GM12891 (cell line): Measurements from ENCODE around the gene GAD2.

Source experiments
- DNase-seq: peaks from one replicate; pipeline ENCODE4 v3.0.0; 2011; ENCODE audit warnings: low spot score; ENCODE audit not compliant: insufficient read length
- FAIRE-seq: peaks from 2 replicates; lab custom pipeline; 2011; peaks lifted over from hg19 to GRCh38; lab: Jason Lieb, UNC
- PAX5 ChIP-seq: IDR thresholded peaks from 2 replicates; pipeline ENCODE4 v1.6.1; 2011; ENCODE audit warnings: low read length, moderate library complexity, mild to moderate bottlenecking; ENCODE audit not compliant: insufficient read depth, severe bottlenecking
- POLR2A ChIP-seq: IDR thresholded peaks from 2 replicates; pipeline ENCODE4 v1.6.1; 2011; ENCODE audit warnings: low read depth, low read length, control low read depth
- POLR2AphosphoS5 ChIP-seq: IDR thresholded peaks from 2 replicates; pipeline ENCODE4 v1.6.1; 2011; ENCODE audit warnings: low read depth, low read length, control low read depth
- POU2F2 ChIP-seq: IDR thresholded peaks from 2 replicates; pipeline ENCODE4 v1.6.1; 2011; ENCODE audit warnings: low read depth, mild to moderate bottlenecking, control low read depth, low read length, moderate library complexity
- SPI1 ChIP-seq: IDR thresholded peaks from 2 replicates; pipeline ENCODE4 v1.6.1; 2011; ENCODE audit warnings: low read depth, low read length, control low read depth
- TAF1 ChIP-seq: IDR thresholded peaks from 2 replicates; pipeline ENCODE4 v1.6.1; 2011; ENCODE audit warnings: low read depth, low read length, control low read depth

GAD2 gene

DNA sequence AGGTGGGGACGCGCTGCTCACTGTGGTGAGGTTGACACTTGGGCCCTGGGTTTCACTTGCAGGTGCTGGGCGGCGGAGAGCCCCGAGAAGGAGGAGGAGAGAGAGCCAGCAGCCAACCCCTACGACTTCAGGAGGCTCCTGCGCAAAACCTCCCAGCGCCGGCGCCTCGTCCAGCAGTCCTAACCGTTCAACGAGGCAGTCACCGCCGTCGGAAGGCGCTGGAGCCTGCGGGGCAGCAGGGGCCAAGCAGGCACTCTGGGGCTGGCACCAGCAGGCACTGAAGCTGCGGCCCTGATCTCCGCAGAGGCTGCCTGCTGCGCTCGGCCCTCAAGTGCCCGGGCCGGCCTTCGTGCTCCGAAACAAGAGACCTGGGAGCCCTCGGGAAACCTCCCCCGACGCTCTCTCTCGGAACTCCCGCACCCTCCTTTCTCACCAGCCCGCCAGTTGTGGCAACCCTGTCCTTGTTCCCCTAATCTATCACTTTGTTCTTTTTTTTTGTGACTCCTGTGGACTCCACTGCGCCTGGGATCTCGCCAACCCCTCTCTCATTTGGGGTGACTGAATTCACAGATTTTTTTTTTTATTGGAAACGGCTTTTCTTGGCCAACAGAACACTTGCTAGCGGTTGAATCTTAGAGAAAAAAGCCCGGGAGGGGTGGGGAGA lies 4.7 kb upstream of the GAD2 start:
- DNase-seq (no peak), FAIRE-seq (no peak)
- no peak for TF ChIP-seq TAF1
- no peak for TF ChIP-seq PAX5
- TF ChIP-seq POLR2A: no peak
- no peak for TF ChIP-seq POU2F2
- no peak for TF ChIP-seq POLR2AphosphoS5
- no peak for TF ChIP-seq SPI1

DNA sequence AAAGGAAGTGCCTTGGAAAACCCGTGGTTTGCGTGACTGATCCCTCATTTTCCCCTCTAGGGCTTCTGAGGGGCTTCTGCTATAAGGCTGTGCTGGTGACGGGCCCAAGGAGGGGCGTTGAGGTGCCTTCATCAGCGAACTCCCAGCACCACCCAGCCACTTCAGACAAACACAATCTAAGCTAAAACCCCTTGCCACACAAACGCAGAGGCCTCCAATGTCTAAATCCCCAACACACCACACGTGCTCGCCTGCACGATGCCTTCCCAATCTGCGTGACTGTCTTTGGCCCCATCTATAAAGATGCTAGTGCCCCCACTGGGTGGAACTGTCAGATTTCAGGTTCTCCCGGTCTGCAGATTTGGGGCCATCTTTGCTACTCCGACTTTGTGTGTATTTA lies 4.1 kb upstream of the GAD2 start:
- TF ChIP-seq POLR2A (no peak), PAX5 (no peak), TAF1 (no peak), POU2F2 (no peak), SPI1 (no peak), POLR2AphosphoS5 (no peak)
- no peak for FAIRE-seq
- DNase-seq: no peak

DNA sequence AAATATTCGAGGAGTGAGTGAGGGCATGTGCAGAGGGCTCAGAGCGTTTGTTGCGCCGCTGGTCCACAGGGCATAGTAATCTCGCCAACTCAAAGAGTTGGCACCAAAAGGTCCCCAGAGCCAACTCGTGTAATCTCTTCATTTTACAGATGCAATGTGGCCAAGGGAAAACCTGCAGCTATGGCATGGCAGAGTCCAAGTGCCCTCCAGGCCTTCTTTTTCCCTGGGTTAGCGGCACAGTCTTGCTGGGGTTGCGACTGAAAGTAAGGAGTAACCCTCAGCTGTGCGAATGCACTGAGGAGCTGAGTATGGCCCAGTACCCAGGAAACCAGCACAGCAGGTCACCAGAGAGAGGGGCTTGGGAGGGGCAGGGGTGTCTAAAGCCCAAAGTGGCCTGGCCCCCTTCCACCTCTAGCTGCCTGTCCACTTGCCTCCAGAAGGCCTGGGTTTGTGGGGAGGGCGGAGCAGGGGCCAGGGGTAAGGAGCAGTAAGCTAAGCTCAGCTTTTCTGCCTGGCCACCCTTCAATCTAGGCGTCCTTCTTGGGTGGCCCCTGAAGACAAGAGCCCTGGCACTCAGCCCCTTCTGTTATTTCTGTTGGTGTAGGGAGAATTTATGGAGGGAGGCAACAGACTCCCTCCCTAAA lies 3.3 kb upstream of the GAD2 start:
- DNase-seq (no peak), FAIRE-seq (no peak)
- TF ChIP-seq POU2F2 (no peak), SPI1 (no peak), POLR2AphosphoS5 (no peak), TAF1 (no peak), PAX5 (no peak), POLR2A (no peak)

DNA sequence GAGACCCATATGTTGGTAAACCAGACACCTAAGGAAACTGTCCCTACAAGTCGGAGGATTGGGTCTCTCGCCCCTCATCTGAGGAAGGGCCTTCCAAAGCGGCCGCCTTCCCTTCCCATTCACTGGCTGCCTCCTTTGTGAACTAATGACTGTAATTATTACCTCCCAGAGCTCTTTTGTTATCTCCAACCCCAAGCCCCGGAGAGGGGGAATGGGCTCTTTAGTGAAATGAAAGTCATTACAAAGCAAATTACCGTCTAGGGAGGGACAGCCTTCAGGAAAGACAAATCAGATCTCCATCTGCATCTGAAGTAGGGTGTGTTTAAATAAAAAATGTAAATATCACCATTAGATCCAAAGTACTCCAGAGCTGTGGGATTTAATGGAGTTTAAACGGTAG lies 2.6 kb upstream of the GAD2 start:
- TF ChIP-seq POLR2A (no peak), PAX5 (no peak), POLR2AphosphoS5 (no peak), SPI1 (no peak), TAF1 (no peak), POU2F2 (no peak)
- no peak for DNase-seq
- FAIRE-seq: no peak

DNA sequence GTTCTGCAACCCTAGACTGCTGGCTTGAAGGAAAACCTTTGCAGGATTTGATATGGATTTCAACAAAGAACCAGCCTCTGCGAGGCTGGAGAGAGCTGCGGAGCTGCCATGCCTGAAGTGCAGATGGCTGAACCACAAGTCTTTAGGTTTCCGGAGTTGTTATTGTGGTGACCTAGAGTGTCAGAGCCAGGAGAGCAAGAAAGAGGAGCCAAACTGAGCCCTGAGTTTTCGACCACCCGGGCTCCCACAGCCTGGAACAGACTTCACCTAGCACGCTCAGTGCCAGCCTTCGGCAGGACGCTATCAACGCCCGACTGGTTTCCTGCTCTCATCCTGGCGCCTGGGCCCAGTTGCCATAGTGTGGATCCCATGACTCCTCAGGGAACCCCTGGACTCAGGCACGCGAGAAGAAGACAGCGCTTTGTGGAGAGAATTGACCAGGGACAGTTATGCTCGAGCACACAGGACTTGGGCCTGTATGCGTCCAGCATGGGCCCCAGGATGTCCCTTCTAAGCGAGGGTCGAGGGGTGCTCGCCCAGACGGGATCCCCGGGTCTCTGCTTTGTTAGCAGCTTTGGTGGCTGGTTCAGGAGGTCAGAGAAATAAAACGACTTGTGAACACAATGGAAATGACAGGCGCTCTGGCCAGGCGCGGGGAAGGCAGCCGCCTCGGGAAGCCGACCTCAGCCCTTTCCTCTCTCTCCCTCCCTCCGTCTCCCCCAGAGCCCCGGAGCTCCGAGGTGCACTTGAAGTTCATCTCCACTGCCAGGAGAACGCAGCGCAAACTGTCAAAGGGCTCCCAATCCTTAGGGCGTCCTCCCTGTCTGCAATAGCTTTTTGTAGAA lies 1.8 kb upstream of the GAD2 start:
- TF ChIP-seq POLR2A: no peak
- TF ChIP-seq TAF1: no peak
- TF ChIP-seq PAX5: no peak
- TF ChIP-seq POLR2AphosphoS5: no peak
- DNase-seq: no peak
- FAIRE-seq: no peak

DNA sequence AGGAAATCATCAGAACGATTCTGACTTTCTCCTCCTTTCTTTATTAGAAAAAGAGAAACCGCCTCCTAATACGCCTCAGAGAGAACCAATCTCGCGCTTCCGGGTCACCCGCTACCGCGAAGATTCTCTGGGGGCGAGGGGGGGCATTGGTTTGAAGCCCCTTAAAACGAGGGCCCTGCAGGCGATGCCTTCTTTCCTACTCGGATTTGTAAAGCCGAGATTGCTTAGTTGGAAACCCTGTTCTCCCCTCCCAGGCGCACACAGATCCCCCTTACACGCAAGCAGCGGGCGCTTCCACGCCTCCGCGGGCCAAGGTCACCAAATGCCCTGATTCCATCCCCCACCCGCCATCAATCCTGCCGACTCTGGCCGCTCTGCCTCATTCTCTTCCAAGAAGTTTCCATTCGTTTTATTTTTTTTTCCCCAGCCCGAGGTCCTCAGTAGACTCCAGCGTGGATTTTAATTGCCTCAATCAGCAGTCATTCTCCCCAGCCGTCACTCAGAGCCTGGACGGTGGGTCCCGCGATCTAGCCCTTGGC lies 1.1 kb upstream of the GAD2 start:
- FAIRE-seq (no peak), DNase-seq (no peak)
- TF ChIP-seq SPI1: no peak

- no peak for TF ChIP-seq POLR2A
- no peak for TF ChIP-seq POLR2AphosphoS5
- TF ChIP-seq PAX5: no peak
- TF ChIP-seq TAF1: no peak
- TF ChIP-seq POU2F2: no peak
- TF ChIP-seq SPI1: no peak
- peak; percentile 73 for FAIRE-seq
- peak; percentile 53 for DNase-seq
Measured at GRCh38 chr10:26215935-26216584, 514 bp upstream of the GAD2 start.

DNA sequence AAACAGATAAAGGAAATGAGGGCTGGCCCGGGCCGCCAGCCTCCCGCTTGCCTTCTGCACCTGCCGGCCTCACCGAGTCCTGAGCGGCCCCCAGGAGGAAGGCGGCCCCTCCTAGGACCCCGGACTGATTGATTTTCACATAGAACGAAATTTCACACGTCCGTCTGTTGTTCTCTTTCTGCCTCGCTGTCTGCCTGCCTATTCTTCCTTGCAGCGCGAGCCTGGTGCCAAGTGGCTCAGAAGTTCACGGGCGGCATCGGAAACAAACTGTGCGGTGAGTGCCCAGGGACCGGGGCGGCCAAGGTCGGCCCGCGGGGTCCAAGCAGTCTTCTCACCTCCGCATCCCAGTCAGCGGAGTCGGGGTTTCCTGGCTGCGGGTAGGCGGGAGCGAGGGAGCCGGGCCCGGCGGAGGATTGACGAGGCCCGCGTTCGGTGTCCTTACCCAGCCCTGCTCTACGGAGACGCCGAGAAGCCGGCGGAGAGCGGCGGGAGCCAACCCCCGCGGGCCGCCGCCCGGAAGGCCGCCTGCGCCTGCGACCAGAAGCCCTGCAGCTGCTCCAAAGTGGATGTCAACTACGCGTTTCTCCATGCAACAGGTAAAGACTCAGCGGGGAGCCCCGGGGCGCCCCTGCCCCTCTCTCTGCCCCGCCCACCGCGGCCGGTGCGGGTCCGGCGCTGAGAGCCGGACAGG lies 967 bp downstream of the GAD2 start:
- DNase-seq (peak; percentile 35), FAIRE-seq (no peak)
- no peak for TF ChIP-seq POLR2AphosphoS5
- no peak for TF ChIP-seq POU2F2
- TF ChIP-seq POLR2A: no peak
- no peak for TF ChIP-seq SPI1
- TF ChIP-seq PAX5: no peak
- TF ChIP-seq TAF1: no peak

GRCh38 chr10:26219676-26220075 lies 3.1 kb downstream of the GAD2 start:
- TF ChIP-seq POU2F2 (no peak), PAX5 (no peak), SPI1 (no peak), TAF1 (no peak), POLR2AphosphoS5 (no peak), POLR2A (no peak)
- DNase-seq: no peak
- FAIRE-seq: no peak
